Tibial nerve (tissue), 3 donors: ENCODE measurements around the gene PEAK3.

Source experiments
- CTCF ChIP-seq, 5 experiments: fragments of 200-600 bp in 3 of 5; fragments of 450-650 bp in 2 of 5; sonication (generic) in 3 of 5; IDR thresholded peaks; one replicate each; pipeline ENCODE4 v1.5.1; 2016 to 2019; ENCODE audit warnings: antibody characterized with exemption in 5 of 5, mild to moderate bottlenecking in 3 of 5, moderate library complexity in 2 of 5
- POLR2A ChIP-seq, 2 donors: fragments of 450-650 bp; IDR thresholded peaks; one replicate each; pipeline ENCODE4 v1.6.1; 2017; ENCODE audit warnings: antibody characterized with exemption in 2 of 2, mild to moderate bottlenecking in 2 of 2, moderate library complexity in 2 of 2

DNA sequence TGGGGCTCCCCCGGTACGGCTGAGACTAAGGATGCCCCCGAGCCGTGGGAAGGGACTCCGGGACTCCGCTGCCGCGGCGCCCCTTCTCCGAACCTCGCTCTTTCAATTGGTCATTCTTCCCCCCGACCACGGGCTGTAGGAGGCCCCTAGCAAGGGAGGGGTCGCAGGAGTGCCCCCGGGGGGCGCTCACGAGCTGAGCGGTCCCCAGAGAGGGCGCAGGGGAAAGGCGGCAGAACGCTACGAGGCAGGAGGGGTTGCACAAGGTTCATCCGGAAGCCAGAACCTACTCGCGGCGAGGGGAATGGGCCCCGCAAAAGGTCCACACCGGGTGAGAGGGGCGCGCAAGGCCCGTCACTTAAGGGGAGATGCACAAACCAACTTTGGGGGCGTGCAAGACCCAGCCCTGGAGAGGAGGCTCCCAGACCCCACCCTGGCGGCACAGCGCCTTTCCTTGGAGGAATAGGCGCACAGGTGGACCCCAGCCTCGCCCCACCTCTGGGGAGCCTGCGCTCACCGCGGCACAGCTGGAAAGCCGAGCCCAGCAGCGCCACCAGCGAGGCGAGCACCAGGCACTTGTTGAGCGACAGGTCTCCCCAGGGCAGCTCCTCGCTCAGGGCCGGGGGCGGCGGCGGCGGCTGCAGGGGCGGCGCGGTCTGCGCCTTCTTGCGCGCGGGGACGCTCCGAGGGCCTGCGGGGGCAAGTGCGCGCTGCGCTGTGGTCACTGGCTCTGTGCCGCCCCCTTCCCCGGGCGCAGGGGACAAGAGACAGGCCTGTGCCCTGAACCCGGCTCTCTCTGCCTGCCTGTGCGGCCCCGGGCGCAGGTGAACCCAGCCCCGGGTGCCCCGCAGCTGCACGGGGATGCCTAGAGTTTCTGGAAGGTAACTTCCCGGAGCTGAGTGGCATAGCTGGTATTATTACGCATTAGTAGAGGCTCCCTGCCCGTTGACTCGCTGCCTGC is 28.6 kb downstream of the PEAK3 start:
- TF ChIP-seq CTCF (IDR thresholded peaks at IDR 0.05), result no peak
- TF ChIP-seq POLR2A (IDR thresholded peaks at IDR 0.05), result no peak
